ENCODE results near the gene CRACR2A. TPM values are rescaled to one million over a fixed set of nuclear protein-coding genes. Genes with fewer than 3 reads are reported as not detected.

Gene CRACR2A
- total RNA-seq, 4 donors from 2014 or later: 4.8 to 18.2 (median 10.6) TPM

DNA sequence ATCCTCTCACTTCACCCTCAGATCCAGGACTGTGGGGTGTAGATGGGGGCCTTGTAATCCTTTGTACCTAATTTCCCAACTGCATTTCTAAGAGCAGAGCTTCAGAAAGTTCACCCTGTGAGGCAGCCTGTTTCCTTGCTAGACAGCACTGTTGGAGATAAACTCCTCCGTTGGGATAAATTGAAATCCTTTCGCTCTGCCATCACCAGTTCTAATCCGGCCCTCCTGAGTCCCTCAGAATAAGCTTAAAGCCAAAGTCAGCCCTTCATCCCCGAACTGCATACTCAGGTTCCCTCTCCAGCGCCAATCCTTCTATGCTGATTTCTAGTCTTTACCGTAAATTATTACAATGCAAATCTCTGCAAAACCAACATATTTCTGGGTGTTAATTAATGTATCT is 147.2 kb downstream of the CRACR2A start:
- peaks cover 38% of the 10 kb centered on the region for H3K27me3 ChIP-seq
- no peak for DNase-seq (ENCODE audit: low spot score in 2 of 2)
- no peak for TF ChIP-seq POLR2A (IDR thresholded peaks at IDR 0.05)
- TF ChIP-seq POLR2AphosphoS5 (IDR thresholded peaks at IDR 0.05): no peak
- TF ChIP-seq EP300 (IDR thresholded peaks at IDR 0.05): no peak
- TF ChIP-seq, protein P1, sequence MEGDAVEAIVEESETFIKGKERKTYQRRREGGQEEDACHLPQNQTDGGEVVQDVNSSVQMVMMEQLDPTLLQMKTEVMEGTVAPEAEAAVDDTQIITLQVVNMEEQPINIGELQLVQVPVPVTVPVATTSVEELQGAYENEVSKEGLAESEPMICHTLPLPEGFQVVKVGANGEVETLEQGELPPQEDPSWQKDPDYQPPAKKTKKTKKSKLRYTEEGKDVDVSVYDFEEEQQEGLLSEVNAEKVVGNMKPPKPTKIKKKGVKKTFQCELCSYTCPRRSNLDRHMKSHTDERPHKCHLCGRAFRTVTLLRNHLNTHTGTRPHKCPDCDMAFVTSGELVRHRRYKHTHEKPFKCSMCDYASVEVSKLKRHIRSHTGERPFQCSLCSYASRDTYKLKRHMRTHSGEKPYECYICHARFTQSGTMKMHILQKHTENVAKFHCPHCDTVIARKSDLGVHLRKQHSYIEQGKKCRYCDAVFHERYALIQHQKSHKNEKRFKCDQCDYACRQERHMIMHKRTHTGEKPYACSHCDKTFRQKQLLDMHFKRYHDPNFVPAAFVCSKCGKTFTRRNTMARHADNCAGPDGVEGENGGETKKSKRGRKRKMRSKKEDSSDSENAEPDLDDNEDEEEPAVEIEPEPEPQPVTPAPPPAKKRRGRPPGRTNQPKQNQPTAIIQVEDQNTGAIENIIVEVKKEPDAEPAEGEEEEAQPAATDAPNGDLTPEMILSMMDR (IDR thresholded peaks at IDR 0.05): no peak
- H3K4me3 ChIP-seq: no peak overlapping the region
- WGBS: 69% methylated on average over 6 of the region's 6 CpGs
- no peaks in the 10 kb centered on the region for H3K36me3 ChIP-seq
- peaks cover 10% of the 10 kb centered on the region for H3K4me1 ChIP-seq
- H3K27ac ChIP-seq: no peak overlapping the region
- no peaks in the 10 kb centered on the region for H3K9me3 ChIP-seq

DNA sequence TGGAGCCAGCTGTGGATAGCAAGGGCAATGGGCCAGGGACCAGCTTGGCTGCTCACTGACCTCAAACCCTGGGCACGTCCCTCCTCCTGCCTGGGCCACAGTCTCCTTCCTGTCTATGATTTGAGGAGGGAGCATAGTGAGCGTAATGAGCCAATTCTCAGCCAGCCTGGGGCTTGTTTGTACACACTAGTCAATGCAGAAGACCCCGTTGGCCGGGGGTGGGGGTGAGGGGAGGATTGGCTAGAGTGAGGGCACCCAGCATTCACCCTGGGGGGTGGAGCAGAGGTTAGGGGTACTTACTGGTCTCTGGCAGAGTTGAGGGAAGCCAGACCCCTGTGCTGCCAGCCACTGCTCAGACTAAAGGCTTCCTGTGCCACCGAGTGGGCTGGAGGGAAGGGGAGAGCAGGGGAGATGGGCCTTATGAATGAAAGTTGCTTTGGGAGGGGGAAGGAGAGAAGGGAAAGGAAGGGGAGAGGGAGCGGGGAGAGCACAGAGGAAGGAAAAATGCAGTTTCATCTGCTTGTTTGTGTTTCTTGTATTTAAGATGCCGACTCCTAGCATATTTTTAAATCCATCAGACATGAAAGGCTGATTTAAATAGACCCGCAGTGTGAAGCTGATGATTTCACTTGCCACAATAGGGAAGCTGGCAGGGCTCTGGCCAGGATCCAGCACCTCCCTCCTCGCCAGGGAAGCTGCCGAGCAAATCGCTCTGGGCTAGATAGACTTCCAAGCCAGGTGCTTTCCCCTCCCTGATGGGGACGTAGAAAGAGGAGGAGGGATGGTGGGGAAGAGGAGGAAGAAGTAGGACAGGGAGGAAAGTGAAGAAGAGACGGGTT is 147.9 kb downstream of the CRACR2A start:
- no peak overlapping the region for H3K4me3 ChIP-seq
- no peaks in the 10 kb centered on the region for H3K36me3 ChIP-seq
- no peak overlapping the region for H3K27ac ChIP-seq
- no peak for TF ChIP-seq POLR2AphosphoS5 (IDR thresholded peaks at IDR 0.05)
- TF ChIP-seq EP300 (IDR thresholded peaks at IDR 0.05): no peak
- TF ChIP-seq, protein P1 (IDR thresholded peaks at IDR 0.05): no peak
- no peak for TF ChIP-seq POLR2A (IDR thresholded peaks at IDR 0.05)
- 4% methylated on average over 10 of the region's 13 CpGs for WGBS
- no peak for DNase-seq (ENCODE audit: low spot score in 2 of 2)
- H3K4me1 ChIP-seq: peaks cover 13% of the 10 kb centered on the region
- no peaks in the 10 kb centered on the region for H3K9me3 ChIP-seq
- H3K27me3 ChIP-seq: peaks cover 44% of the 10 kb centered on the region

DNA sequence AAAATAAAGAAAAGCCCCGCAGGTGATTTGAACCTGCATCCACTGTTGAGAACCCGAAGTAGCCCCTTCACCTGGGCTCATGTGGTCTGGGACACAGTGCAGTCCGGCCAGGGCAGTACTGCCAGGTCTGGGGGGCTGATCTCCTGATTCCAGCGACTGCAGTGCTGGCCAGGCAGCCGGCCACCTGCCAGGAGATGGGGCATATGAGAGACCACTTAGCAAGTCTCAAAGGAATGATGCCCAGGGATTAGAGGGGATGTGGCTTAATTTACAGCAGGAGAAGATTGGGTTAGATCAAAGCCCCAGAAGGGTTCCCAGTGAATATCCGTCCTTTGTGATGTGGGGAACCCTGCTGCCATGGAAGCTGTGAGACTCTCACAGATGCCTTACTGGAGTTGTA is 148.6 kb downstream of the CRACR2A start:
- DNase-seq (ENCODE audit: low spot score in 2 of 2): no peak
- Histone ChIP-seq H3K4me1 (peaks cover 13% of the 10 kb centered on the region), H3K4me3 (no peak overlapping the region), H3K9me3 (no peaks in the 10 kb centered on the region), H3K36me3 (no peaks in the 10 kb centered on the region), H3K27me3 (peaks cover 47% of the 10 kb centered on the region), H3K27ac (no peak overlapping the region)
- 84% methylated on average over 6 of the region's 6 CpGs for WGBS
- TF ChIP-seq, protein P1 (IDR thresholded peaks at IDR 0.05): no peak
- TF ChIP-seq EP300 (IDR thresholded peaks at IDR 0.05): no peak
- TF ChIP-seq POLR2AphosphoS5 (IDR thresholded peaks at IDR 0.05): no peak
- no peak for TF ChIP-seq POLR2A (IDR thresholded peaks at IDR 0.05)

DNA sequence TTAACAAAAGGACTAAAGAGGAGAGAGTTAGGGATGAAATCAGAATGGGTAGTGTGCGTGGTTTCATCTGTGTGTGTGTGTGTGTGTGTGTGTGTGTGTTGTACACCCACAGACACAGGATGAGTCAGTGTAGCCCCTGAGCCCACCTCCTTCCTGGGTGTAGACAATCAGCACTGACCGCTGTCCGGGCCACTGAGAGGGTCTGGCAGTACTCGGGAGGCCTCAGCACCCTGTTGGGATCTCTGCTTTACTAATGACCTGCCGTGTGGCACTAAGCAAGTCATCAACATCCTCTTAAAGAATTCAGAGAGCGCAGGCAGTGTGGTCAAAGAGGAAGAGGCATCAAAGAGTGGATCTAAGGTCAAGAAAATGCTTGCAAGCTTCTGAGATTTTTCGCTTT is 149.3 kb downstream of the CRACR2A start:
- WGBS: 83% methylated on average over 7 of the region's 7 CpGs
- no peaks in the 10 kb centered on the region for H3K9me3 ChIP-seq
- no peak for TF ChIP-seq EP300 (IDR thresholded peaks at IDR 0.05)
- TF ChIP-seq, protein P1 (IDR thresholded peaks at IDR 0.05): no peak
- no peak for TF ChIP-seq POLR2AphosphoS5 (IDR thresholded peaks at IDR 0.05)
- TF ChIP-seq POLR2A (IDR thresholded peaks at IDR 0.05): no peak

DNA sequence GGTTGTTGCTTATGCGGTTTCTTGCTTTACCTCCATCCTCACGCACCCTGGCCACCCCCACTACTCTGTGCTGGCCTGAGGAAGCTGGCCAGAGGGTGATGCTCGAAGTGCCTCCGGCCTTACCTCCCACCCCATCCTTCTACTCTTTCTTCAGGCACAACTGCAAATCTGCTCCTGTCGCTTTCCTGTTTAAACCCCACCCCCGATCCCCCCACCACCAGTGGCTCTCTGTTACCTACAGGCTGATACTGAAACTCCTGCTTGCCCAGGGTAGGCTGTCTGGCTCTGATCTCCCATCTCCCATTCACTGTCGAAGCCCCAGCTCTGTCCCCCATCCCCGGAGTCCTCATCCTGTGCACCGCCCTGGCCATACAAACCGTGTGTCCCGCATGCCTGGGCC is 150.4 kb downstream of the CRACR2A start:
- TF ChIP-seq POLR2AphosphoS5 (IDR thresholded peaks at IDR 0.05): no peak
- TF ChIP-seq POLR2A (IDR thresholded peaks at IDR 0.05): no peak
- TF ChIP-seq EP300 (IDR thresholded peaks at IDR 0.05): no peak
- TF ChIP-seq, protein P1 (IDR thresholded peaks at IDR 0.05): no peak
- H3K27me3 ChIP-seq: peaks cover 47% of the 10 kb centered on the region
- no peak for DNase-seq (ENCODE audit: low spot score in 2 of 2)
- no peaks in the 10 kb centered on the region for H3K36me3 ChIP-seq
- H3K4me3 ChIP-seq: no peak overlapping the region
- H3K27ac ChIP-seq: no peak overlapping the region
- no peaks in the 10 kb centered on the region for H3K9me3 ChIP-seq
- peaks cover 13% of the 10 kb centered on the region for H3K4me1 ChIP-seq
- 79% methylated on average over 11 of the region's 11 CpGs for WGBS

More for the DNA sequence above, 149.3 kb downstream of the CRACR2A start:
- H3K4me1 ChIP-seq: peaks cover 13% of the 10 kb centered on the region
- H3K36me3 ChIP-seq: no peaks in the 10 kb centered on the region
- peaks cover 47% of the 10 kb centered on the region for H3K27me3 ChIP-seq
- H3K4me3 ChIP-seq: no peak overlapping the region
- H3K27ac ChIP-seq: no peak overlapping the region
- DNase-seq (ENCODE audit: low spot score in 2 of 2): no peak

Data from suprapubic skin (tissue), 4 donors.